NCI-H82 (cell line): ENCODE results near the gene NFKB2.

Experiments used
- DNase-seq: peaks from one replicate; lab custom pipeline; 2025; lab: John Stamatoyannopoulos, UW

Gene NFKB2

DNA sequence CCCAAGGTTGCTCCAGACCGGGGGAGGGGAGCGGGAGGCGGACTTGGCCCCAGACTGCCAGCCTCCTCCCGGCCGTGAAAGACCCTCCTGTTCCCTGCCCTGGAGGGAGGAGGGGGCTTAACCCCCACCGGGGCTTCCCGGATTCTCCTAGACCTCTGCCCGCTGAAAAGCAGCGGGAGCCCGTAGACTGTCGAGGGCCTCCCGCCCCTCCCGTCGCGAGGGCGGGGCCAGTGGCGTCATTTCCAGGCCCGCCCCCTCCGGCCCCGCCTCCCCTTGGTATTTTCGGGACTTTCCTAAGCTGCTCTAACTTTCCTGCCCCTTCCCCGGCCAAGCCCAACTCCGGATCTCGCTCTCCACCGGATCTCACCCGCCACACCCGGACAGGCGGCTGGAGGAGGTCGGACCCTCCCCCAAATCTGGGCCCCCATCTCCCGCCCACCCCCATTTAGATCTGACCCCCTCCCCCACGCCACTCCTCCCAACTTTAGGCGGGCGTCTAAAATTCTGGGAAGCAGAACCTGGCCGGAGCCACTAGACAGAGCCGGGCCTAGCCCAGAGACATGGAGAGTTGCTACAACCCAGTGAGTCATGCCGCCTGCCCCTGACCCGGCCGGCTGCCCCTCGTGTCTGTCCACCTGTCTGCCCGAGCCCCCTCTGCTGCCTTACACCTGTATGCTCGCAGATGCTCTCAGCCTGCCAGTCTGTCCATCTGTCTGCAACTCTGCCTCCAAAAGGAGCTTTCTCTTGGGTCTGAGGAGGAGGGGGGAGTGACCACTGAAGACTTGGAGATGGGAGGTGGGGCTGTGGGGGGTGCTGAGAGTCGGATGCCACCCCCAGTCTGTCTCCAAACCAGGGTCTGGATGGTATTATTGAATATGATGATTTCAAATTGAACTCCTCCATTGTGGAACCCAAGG, at the start of gene NFKB2:
Gene NFKB2 (plus strand): TSS at position 306 of the 917 bp plus-strand sequence. CDS start 255 bp downstream, at position 561.
- DNase-seq, result peak; percentile 86

DNA sequence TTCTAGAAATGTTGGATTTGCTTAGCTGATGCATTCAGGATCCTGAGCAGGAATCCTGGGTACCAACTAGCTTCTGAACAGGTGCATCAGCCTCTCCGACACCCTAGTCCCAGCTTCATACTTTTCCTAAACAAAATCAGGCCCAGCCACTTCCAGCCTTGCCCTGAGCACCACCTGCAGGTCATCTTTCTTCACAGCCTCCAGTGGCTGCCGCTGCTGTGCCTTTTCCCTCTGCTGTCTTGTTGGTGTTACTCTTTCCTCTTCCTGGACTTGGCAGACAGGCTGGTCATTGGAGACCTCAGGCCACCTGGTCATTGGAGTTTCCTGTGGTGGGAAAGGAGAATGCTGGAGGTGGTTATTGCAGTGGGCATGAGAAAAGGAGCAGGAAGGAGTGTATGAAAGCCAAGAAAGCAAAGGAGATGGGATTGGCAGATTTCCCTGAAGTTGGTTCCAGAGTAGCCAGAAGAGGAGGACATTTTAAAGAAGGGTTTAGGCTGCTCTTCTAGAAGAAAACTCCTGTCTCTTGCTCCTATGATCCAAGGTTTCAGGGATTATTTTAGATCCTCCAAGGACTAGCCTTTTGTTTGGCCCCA, 48.2 kb upstream of the NFKB2 start:
- DNase-seq, result peak; percentile 69

DNA sequence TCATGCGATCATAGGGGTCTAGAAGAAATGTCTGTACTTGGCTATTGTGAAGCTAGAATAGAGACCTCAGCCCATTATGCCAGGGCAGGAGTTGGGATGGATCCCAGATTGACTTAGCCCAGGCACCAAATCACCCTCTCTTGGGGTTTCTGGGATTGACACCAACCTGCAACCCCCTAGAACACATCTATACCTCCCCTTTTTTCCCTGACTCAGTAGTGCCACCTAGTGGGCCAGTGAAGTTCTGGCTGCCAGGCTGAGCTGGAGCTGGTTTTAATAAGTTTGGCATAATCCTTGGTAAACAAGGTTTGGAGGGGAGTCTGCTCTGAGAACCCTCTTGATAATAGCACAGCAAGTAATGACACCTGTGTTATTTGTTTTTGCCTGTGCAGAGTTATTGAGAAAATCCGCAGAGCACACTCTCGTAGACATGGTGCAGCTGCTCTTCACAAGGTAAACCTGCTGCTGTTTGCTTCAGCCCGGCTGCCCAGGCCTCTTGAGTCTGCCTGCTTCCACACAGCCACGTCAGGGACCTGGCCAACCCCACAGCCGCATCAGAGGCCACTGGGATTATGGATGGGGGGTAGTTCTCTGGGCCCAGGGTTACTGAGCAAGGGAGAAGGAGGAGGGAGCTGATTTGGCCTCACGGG, 43.3 kb upstream of the NFKB2 start:
- DNase-seq, result peak; percentile 80

DNA sequence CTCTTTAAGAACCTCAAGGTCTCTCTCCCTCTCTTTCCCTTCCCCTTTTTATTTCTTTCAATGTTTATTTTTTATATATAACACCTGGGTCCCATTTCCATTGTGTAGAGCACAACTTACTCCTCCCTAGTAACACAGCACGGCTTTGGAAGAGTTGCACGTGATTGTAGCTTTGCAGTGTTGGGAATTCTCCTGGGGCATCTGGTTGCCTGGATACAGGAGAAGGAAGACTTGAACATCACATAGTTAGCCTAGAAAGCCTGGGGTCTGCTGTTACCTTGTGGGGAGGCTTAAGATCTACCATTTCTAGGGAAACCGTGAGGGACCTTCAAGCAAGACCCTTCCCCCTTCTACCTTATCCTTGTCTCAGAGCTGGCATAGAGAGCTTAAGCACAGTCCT, 41.1 kb upstream of the NFKB2 start:
- no peak for DNase-seq

DNA sequence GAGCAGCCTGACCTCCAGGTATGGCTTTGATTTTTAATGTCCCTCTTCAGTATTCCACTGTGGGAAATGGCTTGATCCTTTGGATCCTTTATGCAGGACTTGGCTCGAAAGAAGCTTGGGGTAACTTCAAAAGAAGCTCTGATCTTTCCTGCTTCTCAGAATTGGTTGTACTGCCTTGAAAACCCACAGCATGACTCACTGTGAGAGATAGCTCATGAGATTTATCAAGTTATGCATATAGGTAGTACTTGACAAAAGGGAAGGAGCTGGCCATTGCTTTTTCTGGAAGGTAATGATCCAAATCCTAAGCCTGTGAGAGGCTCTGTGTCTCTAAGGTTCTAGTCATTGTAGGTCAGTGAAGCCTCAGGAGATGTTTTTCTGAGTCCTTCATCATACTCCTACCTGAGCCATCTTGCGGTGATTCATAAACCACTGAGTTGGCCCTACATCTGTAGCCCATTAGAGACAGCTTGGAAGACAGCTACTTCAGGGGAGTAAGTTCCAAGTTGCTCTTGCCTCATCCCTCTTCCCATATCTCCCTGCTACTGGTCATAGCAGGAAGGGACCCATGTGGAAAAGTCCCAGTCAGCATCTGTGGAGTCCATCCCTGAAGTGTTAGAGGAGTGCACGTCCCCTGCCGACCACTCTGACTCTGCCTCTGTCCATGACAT, 36.7 kb upstream of the NFKB2 start:
- DNase-seq, result no peak

DNA sequence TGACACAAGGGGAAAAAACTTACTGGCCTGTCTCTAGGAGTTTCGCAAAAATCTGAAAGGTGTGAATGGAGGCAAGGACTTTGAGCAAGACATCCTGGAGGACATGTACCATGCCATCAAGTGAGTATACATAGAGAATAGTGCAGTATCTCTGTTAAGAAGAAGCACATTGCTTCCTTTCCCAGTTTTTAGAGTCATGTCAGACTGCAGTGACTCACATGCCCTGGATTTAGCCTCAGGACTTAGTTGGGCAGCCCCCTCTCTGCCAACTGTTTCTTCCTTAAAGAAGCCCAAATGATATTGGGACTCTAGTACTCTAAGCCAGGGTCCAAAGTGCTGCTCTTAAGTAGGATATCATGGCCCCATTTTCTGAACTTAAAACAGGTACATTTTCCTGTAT, 28.1 kb upstream of the NFKB2 start:
- no peak for DNase-seq

DNA sequence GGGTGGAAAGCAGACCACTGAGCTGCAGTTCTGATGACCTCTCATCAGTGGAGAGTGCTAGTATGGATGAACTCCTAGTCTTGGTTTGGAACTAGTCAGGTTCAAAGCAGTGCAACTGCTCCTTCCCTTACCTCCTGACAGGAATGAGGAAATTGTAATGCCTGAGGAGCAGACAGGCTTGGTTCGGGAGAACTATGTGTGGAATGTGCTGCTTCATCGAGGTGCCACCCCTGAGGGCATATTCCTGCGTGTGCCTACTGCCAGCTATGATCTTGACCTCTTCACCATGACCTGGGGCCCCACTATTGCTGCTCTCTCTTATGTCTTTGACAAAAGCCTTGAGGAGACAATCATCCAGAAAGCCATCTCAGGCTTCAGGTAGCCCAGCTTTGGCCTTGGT, 27.4 kb upstream of the NFKB2 start:
- DNase-seq, result no peak

DNA sequence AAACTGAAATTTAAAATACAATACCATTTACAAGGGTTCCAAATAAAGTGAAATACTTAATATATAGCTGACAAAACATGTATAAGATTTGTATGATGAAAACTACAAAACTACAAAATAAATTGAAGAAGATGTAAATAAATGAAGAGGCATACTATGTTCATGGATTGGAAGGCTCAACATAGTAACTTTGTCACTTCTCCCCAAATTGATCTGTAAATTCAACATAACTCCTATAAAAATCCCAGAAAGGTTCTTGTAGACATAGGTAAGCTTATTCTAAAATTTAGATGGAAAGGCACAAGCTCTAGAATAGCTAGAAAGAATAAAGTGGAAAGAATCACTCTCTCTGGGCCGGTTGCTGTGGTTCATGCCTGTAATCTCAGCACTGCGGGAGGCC, 24.2 kb upstream of the NFKB2 start:
- no peak for DNase-seq

DNA sequence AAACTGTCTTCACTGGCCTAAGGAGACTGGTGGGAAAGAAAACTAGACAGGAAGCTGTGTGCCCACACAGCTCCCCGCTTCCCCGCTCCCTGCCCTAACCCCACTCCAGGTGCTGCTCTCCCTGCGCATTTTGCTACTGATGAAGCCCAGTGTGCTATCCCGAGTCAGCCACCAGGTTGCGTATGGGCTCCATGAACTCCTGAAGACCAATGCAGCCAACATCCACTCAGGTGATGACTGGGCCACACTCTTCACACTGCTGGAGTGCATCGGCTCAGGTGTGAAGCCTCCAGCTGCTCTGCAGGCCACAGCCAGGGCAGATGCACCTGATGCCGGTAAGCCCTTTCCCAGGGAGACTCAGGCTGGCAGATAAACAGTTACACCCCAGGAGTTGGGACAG, 20.3 kb upstream of the NFKB2 start:
- DNase-seq, result no peak

DNA sequence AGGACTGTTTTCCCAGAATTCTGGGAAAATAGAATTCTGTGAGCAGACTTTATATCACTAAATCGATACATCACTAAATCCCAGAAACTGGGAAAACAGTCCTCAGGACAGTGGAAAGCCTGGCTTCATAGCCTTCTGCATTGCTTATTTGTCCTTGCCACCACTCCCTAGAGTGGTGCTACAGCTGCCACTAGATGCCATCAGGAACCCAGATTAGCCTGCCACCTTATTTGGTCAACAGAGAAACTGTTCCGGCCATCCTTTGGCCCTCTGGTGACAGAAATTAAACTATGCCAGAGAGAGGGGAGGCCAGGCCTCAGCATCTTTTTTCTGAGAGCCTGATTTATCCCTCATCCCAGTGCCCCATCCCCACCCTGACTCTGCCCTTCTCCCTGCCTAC, 19.6 kb upstream of the NFKB2 start:
- DNase-seq, result no peak

DNA sequence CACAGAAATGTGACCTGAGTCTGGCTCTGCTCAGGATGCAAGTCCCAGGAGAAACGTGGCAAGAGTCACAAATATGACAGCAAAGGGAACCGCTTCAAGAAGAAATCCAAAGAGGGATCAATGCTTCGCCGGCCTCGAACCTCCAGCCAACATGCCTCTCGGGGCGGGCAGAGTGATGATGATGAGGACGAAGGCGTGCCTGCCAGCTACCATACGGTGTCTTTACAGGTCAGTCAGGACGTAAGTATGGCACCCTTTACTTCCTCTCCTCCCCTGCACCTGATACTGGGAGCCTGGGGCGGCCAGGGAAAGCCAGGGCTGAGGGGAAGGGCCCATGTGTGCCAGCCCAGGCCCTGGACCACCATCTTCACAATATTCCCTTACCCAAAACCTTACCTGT, 18.6 kb upstream of the NFKB2 start:
- DNase-seq, result no peak

DNA sequence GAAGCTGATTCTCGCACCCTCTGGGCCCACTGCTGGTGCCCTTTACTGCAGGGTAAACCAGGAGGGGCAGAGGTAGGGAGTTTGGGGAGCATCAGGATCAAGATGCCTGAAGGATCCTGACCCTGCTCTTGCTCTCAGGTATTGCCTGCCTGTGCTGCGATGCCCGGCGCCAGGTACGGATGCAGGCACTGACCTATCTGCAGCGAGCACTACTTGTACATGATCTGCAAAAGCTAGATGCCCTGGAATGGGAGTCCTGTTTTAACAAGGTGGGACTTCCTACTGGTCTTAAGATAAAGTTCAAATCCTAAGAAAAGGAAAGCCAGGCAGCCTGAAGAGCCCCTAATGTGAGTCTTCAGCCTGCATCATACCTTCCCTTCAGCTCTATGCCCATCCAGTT, 16.1 kb upstream of the NFKB2 start:
- no peak for DNase-seq

DNA sequence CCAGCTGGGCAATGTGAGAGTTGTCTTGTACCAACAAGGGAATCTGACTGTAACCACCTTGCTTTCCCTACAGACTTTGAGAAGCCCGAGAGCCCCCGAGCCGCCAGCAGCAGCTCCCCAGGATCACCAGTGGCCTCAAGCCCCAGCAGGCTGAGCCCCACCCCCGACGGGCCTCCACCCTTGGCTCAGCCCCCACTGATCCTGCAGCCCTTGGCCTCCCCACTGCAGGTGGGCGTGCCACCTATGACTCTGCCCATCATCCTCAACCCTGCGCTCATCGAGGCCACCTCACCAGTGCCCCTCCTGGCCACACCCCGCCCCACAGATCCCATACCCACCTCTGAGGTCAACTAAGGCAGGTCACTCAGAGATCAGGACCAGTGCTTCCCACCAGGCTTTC, 13.5 kb upstream of the NFKB2 start:
- DNase-seq, result no peak

DNA sequence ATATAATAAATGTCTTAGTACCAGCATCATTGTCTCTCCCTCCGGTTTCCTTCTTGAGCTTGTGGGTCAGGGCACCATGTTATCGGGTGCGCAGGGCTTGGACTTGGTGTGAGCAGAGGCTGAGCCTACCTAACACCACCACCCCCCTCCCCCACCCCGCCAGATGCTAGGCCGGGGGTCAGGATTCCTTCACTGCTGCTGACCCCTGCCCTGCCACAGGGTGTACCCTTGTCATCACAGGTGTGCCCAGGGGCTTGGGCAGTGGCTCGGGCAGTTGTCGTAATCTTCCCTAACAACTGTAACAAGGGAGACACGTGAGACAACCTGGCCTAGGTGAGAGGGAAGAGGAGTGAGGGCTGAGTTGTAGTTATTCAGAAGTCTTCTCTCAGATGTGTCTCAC, 12.6 kb upstream of the NFKB2 start:
- no peak for DNase-seq

DNA sequence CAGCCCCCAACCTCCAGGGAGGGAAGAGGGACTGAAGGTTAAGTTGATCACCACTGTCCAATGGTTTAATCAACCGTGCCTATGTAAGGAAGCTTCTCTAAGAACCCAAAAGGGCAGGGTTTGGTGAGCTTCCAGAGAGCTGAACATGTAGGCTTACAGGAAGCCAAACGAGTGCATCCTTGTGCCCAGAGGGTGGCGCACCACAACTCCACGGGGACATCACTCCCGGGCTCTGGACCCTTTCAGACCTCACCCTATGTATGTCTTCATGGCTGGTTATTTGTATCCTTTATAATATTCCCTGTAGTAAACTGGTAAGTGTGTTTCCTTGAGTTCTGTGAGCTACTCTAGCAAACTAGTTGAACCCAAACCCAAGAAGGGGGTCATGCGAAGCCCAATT, 11.5 kb upstream of the NFKB2 start:
- peak; percentile 40 for DNase-seq

DNA sequence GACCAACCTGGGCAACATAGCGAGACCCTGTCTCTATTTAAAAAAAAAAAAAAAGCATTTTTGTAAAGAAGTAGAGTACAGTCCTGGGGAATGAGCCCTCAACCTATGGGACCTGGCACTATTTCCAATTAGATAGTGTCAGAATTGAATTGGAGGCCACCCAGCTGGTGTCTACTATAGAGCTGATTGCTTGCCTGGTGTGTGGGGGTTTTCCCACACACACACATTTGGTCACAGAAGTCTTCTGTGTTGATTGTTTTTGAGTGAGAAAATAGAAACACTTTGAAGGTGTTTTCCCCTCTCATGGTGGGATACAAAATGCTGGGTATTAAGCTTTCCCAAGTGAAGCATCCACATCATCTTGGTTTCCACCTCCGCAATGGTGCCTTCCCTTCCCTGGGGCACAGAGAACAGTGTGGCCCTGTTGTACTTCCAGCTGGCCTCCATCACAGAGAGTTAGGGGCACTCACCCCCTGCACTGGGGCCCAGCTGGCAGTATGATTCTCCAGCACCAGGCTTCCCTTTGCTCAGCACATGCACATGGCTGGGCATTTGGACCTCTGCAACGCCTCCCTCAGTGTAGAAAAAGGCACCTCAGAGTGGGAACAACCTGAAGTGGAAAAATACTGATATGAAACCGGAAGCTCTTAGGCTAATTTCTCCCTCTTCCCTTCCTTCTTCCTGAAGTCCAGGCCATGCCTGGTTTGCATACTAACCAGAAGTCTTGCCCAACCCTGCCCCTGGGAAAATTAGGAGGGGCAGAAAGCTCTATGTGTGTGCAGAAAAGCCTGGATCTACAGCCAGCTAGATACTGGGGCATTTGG, 10.7 kb upstream of the NFKB2 start:
- DNase-seq, result no peak

DNA sequence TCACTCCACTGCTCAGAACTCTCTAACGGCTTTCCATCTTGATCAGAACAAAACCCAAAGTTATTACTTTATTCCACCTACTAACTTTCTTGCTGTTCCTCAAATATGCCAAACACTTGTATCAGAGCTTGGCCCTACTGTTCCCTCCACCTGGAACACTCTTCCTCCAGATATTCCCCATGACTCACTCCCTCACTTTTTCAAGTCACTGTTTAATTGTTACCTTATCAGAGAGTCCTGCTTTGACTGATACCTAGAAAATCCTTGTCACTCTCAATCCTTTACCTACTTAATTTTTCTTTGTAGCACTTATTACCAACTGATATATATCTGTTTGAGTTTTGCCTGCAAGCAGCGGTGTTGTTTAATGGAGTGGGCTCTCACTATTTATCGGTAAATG, 5.6 kb upstream of the NFKB2 start:
- no peak for DNase-seq

DNA sequence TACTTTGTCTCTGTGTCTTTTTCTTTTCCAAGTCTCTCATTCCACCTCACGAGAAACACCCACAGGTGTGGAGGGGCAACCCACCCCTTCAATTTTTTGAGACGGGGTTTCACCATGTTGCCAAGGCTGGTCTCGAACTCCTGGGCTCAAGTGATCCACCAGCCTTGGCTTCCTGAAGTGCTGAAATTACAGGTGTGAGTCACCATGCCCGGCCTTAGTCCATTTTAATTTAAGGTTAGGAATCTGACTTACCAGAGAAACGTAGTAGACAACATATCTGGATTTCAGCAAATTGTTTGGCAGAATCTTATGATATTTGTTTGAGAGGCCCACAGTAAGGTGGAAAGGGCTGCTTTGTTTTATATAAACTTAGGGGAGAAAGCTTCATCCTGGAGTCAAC, 3.2 kb upstream of the NFKB2 start:
- DNase-seq, result no peak

DNA sequence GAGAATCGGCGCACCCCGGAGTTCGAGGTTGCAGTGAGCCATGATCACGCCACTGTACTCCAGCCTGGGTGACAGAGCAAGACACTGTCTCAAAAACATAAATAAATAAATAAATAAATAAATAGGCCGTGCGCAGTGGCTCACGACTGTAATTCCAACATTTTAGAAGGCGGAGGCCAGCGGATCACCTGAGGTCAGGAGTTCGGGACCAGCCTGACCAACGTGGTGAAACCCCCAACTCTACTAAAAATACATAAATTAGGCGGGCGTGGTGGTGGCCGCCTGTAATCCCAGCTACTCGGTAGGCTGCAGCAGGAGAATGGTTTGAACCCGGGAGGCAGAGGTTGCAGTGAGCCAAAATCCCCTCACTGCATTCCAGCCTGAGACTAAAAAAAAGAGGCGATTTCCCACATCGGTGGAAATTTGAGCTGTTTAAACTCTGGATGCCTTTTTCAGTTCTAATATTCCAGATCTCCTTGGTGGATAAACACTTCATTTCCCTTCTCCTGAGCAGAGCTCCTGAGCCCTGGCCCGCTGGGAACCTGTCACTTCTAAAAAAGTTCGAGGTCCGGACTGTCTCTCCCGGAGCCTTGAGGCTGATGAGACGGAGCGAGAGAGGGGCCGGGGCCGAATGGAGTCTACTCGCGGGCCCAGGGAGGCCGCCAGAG, 2.0 kb upstream of the NFKB2 start:
- no peak for DNase-seq

DNA sequence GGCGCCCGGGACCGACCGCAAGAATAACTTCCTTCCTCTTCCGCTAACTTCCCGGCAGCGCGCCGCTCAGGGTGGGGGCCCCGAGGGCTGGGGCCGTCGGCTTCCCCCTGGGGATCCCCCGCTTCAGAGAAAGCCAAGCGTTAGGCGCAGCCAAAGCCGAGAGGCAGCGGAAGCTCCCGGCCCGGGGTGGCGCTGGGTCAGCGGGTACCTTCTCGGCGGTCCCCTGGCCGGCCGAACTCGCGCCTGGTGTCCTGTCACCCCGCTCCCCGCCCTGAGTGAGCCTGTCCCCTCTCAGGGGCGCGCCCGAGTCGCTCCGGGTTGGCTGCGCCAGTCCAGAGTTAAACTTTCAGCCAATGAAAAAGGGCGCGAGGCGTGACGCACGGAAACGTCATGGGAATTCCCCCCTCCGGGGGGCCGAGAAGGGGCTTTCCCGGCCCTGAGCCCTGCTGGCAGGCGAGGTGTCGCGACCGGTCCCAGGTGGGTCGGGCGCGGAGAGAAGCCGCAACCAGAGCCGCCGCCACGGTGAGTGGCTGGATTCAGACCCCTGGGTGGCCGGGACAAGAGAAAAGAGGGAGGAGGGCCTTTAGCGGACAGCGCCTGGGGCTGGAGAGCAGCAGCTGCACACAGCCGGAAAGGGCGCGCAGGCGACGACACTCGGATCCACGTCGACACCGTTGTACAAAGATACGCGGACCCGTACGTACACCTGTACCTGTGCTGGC, 1.3 kb upstream of the NFKB2 start:
- DNase-seq, result peak; percentile 87
